ENCODE data around the gene CMTM5. TPM values are rescaled to one million over a fixed set of nuclear protein-coding genes. Genes with fewer than 3 reads are reported as not detected.

CMTM5 gene
- total RNA-seq, 1 experiment from 2014 or later = not detected

- ChIA-PET POLR2A (no interaction called here), CTCF (no interaction called here)
- Histone ChIP-seq H3K4me1 (ENCODE audit: control insufficient read depth, insufficient read depth, low read length) (no peaks in the 10 kb centered on the region), H3K4me3 (ENCODE audit: low read depth in 2 of 2, low read length in 2 of 2) (no peak overlapping the region), H3K9me3 (ENCODE audit: control insufficient read depth, insufficient read depth, low read depth, low read length) (no peaks in the 10 kb centered on the region), H3K36me3 (ENCODE audit: control insufficient read depth, insufficient read depth, low read length) (no peaks in the 10 kb centered on the region), H3K27ac (ENCODE audit: low read length) (no peak overlapping the region), H3K27me3 (ENCODE audit: control insufficient read depth, insufficient read depth, low read length) (peaks cover 4% of the 10 kb centered on the region)
- in situ Hi-C loops (cut with HindIII; ENCODE audit: low pct_unique_long_range_greater_than_20kb, low sequenced_read_pairs) = no loop called here
- intact Hi-C loops (cut with micrococcal nuclease; ENCODE audit: unreplicated experiment) = no loop called here
- TF ChIP-seq POLR2AphosphoS5 (IDR thresholded peaks at IDR 0.05; ENCODE audit: low read depth, low read length) = no peak
- no peak for TF ChIP-seq SIN3A (IDR thresholded peaks at IDR 0.05; ENCODE audit: borderline replicate concordance, insufficient read depth, low read depth, low read length)
- TF ChIP-seq, protein P1, sequence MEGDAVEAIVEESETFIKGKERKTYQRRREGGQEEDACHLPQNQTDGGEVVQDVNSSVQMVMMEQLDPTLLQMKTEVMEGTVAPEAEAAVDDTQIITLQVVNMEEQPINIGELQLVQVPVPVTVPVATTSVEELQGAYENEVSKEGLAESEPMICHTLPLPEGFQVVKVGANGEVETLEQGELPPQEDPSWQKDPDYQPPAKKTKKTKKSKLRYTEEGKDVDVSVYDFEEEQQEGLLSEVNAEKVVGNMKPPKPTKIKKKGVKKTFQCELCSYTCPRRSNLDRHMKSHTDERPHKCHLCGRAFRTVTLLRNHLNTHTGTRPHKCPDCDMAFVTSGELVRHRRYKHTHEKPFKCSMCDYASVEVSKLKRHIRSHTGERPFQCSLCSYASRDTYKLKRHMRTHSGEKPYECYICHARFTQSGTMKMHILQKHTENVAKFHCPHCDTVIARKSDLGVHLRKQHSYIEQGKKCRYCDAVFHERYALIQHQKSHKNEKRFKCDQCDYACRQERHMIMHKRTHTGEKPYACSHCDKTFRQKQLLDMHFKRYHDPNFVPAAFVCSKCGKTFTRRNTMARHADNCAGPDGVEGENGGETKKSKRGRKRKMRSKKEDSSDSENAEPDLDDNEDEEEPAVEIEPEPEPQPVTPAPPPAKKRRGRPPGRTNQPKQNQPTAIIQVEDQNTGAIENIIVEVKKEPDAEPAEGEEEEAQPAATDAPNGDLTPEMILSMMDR (IDR thresholded peaks at IDR 0.05) = no peak
- TF ChIP-seq REST (IDR thresholded peaks at IDR 0.05; ENCODE audit: insufficient read depth in 1 of 2, low read depth in 2 of 2, low read length in 1 of 2) = no peak
- no peak for TF ChIP-seq TCF7L2 (IDR thresholded peaks at IDR 0.05; ENCODE audit: low read depth, low read length)
- no TSS peak for BruUV-seq (replicated peaks)
- ATAC-seq (no peak), DNase-seq (ENCODE audit: low read depth, low spot score) (no peak)
These were observed 28.6 kb upstream of the CMTM5 start for GRCh38 chr14:23348297-23348655.

DNA sequence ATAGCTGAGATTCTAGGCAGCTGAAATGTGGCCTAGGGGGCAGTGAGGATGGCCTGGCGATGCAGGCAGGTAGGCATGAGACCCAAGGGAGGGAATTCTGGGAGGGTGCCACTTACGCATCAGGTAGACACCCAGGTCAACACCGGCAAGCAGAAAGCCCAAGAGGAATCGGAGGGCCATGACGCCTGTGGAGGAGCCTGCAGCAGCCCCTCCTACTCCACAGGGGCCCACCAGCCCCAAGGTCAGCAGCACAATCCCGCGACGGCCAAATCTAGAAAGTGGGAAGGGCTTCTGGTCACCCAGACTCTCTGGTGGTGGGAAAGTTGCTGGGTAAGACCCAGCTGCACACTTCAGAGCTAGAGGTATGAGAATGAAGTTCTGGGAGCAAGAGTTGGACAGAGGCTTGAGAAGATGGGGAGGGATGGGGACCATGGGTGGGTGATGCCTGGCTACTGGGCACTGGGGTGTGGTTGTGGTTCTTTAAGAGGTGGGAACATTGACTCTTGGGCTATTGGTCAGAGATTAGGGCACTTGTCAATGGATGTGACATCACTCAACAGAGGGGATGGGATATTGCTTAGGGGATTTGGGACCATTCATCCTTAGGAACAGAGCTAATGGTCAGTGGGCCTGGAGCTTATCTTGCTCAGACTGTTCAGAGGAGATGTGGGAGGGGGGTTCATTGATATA is 27.5 kb upstream of the CMTM5 start:
- CTCF ChIA-PET = interaction anchor here (0.7 kb wide), 1 partner anchor 117 kb away, joined by 3 read pairs; no protein-coding TSS in a partner anchor

More for the DNA sequence above, 27.5 kb upstream of the CMTM5 start:
- ATAC-seq (no peak), DNase-seq (ENCODE audit: low read depth, low spot score) (no peak)
- in situ Hi-C loops (cut with HindIII; ENCODE audit: low pct_unique_long_range_greater_than_20kb, low sequenced_read_pairs) = no loop called here
- no TSS peak for BruUV-seq (replicated peaks)
- intact Hi-C loops (cut with micrococcal nuclease; ENCODE audit: unreplicated experiment) = no loop called here
- TF ChIP-seq REST (IDR thresholded peaks at IDR 0.05; ENCODE audit: insufficient read depth in 1 of 2, low read depth in 2 of 2, low read length in 1 of 2) (no peak), SIN3A (IDR thresholded peaks at IDR 0.05; ENCODE audit: borderline replicate concordance, insufficient read depth, low read depth, low read length) (no peak)
- TF ChIP-seq, protein P1 (IDR thresholded peaks at IDR 0.05) = no peak
- H3K4me3 ChIP-seq (ENCODE audit: low read depth in 2 of 2, low read length in 2 of 2) = no peak overlapping the region
- no peaks in the 10 kb centered on the region for H3K9me3 ChIP-seq (ENCODE audit: control insufficient read depth, insufficient read depth, low read depth, low read length)
- no peaks in the 10 kb centered on the region for H3K36me3 ChIP-seq (ENCODE audit: control insufficient read depth, insufficient read depth, low read length)
- peaks cover 6% of the 10 kb centered on the region for H3K27me3 ChIP-seq (ENCODE audit: control insufficient read depth, insufficient read depth, low read length)
- POLR2A ChIA-PET = no interaction called here
- no peaks in the 10 kb centered on the region for H3K4me1 ChIP-seq (ENCODE audit: control insufficient read depth, insufficient read depth, low read length)
- no peak overlapping the region for H3K27ac ChIP-seq (ENCODE audit: low read length)
